Astrocyte of the hippocampus (primary cell): ENCODE measurements around the gene HOXD8.

Source experiments
- DNase-seq: peaks from one replicate; pipeline ENCODE4 v3.0.0; 2011; ENCODE audit warnings: low read depth, low spot score

HOXD8 gene

DNA sequence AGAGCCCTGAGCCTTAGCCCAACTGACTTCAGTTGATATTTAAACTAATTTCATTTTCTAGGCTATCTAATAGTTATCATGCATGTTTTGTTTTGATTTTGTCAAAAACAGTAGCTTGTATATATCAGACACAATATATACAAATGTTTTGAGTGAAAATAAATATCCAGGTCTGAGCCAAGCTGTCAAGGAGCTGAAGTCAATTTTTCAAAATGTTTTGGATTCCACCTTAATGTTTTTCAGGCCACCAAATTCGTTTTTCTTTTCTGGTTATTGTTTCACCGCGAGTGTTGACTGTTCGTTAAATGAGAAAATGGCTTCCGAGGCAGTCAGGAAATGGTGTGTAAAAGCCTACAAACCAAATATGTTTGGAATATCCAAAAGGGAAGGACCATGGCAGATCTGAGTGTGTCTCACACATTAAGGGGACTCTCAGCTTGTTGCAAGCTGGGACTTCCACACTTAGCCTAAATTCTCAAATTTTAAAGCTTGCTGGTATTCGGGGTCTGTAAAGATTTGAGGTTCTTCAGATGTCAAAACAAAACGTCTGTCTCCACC lies 27.1 kb upstream of the HOXD8 start:
- DNase-seq: no peak

DNA sequence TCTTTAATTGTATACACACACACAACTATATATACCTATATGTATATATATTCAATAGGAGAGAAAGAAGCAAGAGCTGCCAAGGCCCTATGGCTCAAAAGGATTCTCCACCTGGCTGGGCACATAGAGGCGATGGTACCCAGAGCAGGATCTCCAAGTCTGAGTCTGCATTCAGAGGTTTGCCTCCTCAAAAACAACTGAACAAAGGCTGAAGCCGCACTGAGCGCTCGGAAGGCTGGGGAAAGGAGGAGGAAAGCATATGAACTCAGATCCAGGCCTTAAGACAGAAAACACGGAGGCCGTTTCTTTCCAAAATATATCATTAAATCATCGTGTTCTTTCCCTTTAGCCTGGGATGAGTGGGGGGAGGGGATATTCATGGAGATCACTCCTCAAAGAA lies 26.3 kb upstream of the HOXD8 start:
- DNase-seq: no peak

DNA sequence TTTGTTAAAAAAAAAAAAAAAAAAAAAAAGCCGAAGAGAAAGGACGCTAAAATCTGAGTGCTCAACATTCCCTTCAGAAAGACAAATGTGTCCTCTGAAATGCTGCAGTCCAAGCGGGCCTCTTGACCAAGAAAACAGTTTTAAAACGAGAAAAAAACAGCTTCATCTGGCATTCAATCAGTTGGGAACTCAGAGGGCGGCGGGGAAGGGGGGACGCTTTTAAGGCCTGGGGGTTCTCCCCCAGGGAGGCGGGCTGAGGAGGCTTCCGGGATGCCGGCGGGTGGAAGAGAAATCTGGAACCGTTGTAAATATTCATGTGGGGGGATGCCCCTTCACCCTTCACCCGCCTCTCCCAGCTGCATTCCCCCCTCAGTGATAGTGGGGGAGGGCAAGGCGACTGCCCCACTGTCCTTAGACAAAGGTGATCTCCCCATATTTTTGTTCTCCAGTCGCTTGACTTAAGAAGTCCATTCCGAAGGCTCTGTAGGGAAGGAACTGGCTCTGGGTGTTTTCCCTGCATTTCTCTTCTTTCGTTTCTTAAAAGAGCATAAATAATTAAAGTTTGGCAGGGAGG lies 25.7 kb upstream of the HOXD8 start:
- no peak for DNase-seq

DNA sequence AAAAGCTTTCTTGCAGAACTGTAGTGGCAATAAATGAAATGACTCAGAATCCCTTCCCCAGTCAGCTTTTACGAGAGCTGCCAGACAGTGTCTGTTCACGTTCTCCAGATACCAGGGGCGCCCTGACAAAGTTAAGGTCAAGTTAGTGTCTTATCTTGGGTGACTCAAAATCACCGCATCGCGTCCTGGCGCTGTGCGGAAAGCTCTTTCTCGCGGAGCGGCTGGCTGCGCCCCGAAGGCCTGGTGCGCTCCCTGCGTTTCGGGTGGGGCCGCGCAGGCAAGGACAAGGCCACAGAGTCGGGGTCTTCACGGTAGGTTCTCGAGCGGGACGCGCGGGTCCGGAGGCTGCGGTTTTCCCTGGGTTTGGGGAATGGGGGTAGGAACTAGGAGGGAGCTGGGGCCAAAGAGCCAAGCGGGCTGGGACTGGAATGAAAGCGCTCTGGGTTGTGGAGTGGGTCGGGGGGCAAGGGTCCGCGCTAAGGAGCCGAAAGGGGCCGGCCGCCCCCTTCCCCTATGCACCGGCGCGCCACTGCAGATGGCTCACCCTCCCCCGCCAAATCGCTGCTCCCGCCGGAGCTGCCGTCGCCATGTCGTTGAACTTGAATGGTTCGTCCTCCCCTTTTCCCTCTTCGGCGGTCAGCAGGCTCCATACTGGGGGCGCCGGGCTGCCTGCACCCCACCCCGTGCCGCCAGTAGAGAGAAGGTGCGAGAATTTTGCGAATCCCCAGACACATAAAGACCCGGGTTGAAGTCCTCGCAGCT lies 25.0 kb upstream of the HOXD8 start:
- no peak for DNase-seq

DNA sequence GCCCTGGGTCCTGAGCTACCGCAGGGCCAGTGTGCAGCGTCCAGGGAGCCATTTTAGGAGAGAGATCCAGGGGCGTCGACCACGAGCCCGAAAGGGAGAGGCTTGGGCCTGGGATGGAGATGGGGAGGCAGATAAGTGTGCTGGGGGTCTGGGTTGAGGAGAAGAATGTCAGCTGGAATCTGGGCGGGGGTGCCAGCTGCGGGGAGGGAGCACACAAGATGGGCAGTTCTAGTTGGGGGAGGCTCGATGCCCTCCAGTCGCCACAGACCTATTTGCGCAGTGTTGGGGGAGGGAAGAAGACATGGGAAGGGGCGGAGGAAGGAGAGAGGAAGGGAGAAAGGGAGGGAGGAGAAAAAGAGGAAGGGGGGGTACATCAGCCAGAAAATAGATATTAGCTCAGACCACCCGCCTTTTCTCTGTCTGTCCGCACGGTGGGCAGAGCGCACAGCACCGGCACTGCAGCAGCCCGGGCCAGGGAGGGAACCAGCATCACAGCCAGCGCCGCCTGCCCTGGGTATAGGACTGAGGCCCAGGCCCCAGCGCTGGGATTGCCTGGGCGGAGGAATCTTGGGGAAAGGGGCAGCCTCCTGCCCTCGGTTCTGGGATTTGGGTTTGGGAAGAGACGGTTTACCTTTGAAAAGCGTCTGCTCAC lies 24.3 kb upstream of the HOXD8 start:
- DNase-seq: no peak

DNA sequence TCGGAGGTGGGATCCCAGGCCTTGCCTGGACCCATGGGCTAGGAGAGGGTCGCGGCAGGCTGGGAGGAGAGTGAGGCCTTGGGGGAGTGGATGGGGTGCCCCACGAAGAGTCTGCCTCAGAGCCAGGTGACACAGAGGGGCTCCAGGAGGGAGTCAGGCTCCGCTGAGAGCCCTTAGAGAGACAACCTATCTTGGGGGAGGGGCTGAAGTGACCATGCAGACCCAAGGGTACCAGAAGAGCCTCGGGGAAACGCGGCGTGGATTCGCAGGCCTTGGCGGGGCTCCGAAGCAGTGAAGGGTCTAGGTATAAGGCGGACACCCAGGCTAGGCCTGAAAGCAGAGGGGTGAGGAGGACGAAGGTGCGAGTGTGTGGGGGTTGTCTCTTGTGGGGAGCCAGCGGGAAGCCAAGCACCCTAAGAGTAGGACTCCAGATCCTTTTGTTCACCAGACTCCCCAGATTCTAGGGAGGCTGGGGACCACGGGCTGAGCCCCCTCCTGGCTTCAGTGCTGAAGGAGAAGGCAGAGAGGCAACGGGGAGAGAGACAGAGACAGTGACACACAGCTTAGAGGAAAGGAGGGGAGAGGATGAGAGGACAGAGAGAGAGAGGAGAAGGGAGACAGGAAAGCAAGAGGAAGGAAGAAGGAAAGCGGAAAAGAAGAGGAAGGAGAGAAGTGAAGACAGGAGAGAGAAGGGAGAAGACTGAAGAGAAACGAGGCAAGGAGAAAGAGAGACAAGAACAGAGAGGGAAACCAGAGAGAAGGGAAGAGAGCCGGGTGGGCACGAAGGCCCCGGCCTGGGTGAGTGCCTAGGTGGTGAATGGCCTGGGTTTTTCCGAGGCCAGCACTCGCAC lies 23.6 kb upstream of the HOXD8 start:
- DNase-seq: no peak

DNA sequence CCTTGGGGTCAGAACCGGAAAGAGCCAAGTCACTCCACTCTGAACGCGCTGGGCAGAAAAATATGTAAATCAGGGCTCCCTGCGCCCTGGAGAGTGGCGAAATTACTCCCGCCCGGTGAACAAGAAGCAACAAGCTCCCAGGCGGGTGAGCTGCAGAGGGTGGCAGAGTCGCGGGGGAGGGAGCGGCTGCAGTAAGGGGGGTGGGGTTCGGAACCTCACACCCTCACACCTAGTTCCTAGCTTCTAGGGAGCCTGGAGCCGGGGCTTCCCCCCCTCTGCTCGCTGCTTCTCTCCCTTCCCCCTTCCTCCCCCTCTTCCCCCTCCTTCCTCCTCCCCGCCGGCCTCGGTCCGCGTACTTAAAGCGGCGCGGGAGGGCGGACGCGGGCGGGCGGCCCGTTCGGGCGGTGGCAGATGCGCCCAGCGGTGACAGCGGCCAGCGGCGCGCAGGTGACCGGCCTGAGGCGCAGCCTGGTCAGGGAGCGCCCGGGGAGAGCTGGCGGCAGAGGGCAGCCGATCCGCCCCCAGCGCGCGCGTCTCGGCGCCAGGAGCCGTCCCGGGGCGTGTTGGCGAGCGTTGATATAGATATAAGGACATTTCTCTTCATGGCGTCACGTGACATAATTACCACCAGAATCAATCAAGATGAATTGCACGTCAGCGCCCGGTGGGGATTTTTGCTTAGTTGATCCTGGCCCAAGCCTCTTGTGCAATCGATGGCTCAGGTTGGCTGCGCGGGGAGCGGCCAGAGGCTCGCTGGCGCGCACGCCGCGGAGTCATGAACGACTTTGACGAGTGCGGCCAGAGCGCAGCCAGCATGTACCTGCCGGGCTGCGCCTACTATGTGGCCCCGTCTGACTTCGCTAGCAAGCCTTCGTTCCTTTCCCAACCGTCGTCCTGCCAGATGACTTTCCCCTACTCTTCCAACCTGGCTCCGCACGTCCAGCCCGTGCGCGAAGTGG lies 22.6 kb upstream of the HOXD8 start, which contains the start of gene HOXD11:
TSS of gene HOXD11 (plus strand) at position 700 of the 959 bp plus-strand sequence. CDS start at position 776, 76 bp downstream.
- no peak for DNase-seq

DNA sequence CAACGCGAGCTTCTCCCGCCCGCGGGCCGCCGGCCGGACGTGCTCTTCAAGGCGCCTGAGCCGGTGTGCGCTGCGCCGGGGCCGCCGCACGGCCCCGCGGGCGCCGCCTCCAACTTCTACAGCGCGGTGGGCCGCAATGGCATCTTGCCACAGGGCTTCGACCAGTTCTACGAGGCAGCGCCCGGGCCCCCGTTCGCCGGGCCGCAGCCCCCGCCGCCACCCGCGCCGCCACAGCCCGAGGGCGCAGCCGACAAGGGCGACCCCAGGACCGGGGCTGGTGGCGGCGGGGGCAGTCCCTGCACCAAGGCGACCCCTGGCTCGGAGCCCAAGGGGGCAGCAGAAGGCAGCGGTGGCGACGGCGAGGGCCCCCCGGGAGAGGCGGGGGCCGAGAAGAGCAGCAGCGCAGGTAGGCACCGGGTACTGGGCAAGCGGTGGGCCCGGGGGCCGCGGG lies 21.7 kb upstream of the HOXD8 start:
- no peak for DNase-seq

DNA sequence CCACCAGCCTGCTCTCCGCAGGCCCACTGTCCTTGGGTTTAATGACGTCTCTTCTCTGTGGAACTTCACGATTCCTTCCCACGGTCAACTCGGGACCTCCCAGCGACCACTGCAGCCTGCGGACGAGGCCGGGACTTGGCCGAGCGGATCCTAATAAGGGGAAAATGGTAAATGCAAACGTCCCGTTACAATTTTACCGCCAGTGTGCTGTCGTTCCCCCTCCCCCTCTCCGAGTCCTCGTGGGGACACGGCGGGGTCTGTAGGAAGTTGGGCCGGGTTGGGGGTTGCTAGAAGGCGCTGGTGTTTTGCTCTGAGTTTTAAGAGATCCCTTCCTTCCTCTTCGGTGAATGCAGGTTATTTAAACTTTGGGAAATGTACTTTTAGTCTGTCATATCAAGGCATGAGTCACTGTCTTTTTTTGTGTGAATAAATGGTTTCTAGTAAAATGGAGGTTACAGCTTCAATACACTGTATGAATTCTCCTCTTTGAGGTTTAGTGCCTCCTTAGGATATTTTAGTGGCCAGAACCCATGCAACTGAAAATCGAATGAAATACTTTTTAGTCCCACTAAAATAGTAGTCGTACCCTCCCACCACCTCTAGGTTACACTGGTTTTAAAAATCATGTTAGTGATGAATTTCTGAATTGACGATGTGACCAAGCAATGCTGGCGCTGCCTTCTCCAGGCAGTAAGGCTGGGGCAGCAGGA lies 20.2 kb upstream of the HOXD8 start:
- no peak for DNase-seq

DNA sequence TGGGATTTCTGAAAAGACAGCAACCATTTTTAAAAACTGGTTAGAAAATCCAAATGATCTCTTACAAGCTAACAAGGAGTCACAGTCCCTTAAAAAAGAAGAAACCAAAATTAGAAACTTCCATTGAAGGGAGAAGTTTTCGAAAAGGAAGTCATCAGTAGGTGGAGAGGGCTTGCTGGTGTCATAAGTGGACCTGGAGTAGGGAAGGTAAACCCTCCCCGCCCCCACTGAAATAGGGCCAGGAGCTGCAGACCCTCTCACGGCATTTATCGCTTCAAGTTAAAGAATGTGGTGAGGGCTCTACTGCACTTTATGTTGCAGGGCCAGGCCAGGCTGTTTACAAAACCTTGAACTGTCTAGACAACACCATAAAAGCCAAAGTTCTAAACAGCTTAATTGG lies 19.6 kb upstream of the HOXD8 start:
- DNase-seq: no peak

DNA sequence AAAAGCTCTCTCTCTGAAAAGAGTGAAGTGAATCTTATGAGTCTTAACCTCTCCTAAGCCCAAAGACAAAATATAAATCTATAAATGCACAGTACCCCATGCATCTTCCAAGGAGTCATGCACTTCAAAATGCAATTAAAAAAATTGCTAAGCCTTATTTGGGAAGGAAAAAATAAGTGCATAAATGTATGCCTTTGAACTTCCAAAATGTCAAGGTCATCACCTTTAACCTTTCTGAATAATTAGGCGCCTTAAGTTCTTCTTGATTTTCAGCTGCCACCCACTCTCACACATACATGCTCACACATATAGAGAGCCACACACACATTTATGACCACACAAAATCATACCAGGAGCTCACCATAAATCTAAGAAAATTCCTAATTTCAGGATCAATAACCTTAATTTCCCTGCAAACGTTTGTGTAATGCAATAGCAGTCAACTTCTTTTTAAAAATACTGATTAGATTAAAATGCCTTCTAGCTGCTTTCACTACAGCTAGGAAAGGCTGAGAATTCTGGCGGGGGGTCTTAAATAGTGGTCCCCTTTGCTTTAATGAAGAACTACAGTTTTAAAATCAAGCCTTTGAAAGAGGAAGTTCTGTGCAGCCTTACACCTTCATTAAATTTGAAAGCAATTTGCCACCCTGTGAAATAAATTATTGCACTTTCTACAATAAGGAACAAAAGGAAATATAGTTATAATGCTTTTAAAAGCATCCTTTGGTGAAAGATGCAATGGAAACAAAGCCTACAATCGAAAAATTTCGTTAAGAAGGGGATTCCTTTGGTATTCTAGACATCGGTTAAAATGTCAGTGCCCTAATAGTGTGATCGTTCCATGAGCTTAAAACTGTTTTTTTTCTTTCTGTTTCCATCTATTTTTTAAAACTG lies 18.8 kb upstream of the HOXD8 start:
- no peak for DNase-seq

DNA sequence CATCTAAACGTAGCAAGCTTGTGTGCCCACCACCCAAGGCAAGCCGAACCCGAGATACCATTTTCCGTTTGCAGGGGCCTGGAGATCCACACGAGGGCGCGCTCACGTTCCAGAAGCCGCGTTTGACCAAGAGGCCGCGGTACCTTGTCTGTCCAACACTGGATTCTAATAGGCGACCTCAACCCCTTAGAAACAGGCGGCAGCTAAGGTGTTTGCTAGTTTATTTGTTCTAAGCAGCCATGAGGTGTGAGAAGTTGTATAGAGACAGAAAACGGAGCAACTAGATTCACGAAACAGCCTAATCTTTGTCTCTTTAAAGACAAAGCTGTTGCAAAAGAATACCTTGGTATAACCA lies 18.2 kb upstream of the HOXD8 start:
- peak; percentile 54 for DNase-seq

DNA sequence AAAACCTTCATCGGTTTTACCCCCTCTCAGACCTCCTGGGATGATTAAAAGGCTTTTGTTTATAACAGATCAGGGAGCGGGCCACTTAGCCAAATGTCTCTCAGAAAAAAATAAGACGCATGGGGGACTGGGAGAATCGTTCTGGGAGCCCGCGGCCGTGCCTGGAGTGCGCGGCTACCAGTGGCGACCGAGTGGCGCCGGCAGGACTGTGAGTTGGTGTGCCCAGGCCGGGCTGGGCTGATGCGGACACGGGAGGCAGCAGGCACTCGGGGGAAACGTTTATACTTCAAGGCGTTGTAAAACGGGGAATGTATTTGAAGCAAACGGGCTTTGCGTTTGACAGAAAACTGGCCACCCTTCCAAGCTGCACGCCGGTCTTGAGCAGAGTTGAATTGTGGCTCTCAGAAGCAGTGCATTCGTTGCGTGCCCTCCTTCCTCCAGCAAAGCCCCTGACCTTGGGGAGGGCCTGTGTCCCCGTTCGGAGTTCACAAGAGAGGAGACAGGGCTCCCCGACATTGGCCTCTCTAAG lies 17.6 kb upstream of the HOXD8 start:
- DNase-seq: no peak

DNA sequence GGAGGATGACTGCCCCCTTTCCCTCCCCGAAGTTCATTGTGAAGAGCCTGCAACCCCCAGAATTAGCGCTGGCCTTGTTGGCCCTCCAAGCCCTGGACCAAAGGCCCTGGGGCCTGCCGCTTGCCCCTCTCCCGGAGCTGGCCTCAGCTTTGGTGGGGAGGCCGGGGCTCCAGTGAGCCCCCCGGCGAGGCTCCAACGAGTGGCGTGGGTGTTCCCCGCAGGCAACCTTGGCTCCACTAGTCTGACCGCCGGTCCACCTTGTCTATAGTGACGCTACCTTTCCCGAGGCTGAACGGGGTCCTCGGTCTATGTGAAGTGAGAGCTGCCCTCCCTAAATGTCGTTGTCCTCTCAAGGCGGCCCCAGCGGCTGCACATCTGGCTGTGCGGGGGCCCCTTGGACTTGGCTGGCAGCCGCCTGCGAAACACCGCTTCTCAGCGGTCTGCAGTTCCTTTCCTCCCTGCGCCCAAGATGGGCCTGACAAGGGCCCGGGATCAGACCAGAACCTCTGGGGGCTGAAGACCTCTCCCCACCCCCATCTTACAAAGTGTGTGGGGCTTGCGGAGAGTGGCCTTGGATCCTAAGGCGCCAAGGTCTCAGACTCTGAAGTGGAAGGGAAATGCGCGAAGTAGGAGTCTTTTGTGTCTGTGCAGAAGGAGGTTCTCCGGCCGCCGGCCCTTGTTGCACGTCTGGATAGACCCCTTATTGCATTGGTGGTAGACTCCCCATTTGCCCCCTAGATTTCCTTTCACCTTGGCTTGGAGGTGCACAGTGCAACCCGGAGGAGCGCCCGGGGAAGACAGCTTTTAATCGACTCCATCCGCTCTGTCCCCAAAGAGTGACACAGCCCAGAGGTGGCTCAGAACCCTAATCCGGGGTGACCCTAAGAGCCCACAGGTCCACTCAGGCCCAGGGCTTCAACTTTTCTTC lies 16.9 kb upstream of the HOXD8 start:
- DNase-seq: no peak

DNA sequence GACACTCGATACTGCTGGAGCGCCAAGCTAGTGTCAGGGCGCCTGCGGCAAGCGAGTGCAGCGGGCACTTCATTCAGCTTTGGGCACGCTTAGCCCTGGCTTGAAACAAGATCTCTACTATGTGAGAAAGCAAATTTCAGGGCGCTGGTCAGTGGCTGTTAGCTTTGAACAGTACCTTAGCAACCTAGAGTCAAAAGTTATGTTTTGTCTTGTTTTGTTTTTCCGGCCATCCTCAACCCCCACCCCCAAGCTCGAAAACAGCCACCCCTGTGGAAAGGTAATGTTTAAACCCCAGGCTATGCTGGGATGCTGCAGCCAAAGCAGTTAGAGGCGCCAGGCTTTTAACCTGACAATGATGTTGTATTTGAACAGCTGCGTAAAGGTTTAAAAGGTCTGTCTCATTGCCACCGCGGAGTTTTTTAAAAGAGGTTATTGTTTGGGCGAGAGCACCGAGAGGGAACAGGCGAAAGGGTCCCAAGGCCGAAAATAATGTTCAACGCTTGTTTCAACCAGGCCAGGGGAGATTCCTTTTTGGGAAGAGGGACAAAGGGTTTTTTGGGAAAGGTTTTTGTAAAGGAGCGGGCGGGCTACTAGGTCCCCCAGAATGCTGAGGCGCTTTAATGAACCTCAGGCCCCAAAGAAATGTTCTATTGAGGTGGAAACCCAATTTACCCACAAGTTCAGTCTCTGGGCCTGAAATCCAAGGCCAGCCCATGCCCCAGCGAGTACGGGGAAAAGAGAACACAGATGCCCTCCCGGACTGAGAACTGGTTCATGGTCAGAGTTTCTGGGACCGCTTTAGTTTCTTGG lies 15.2 kb upstream of the HOXD8 start:
- no peak for DNase-seq

DNA sequence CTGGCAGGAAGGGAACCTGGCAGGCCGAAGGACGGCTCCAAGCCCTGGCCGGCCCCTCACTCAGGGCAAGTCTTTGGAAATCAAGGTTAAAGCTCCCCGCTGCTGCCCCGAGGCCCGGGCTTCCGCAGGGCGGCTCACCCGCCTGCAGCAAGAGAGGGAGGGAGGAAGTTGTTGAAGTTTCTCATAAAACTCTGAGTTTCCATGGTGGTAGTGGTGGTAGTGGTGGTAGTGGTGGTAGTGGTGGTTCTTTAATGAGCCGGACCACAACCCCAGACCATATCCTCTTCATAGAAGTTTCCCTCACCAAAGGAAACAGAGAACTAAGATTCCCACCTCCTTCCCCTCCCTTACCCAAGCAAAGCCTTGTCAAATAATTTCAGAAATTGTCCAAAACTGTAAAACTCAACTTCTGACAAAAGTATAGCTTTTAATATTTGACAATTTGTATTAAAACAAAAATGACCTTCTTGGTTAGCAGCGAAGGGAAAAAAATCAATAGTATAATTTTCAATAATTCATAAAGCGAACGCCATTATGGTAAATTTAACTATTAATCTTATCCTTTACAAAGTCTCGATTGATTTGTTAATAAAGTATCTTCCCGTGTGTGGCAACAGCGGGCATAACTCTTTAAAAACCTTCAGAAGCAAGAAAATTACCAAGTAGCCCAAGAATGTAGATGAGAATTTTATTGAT lies 14.4 kb upstream of the HOXD8 start:
- DNase-seq: no peak
